ENCODE results near the gene CABLES1.

GRCh38 chr18:23257137-23257536 is 121.9 kb downstream of the CABLES1 start:
- TF ChIP-seq POLR2A (IDR thresholded peaks at IDR 0.05; ENCODE audit: low read length) = no peak
- TF ChIP-seq TP53 (CRISPR knock-in tag; IDR thresholded peaks at IDR 0.05) = no peak
- TF ChIP-seq CTCF (IDR thresholded peaks at IDR 0.05) = no peak
- no peak for TF ChIP-seq EP300 (IDR thresholded peaks at IDR 0.05)
- TF ChIP-seq HOXA7 (CRISPR knock-in tag; IDR thresholded peaks at IDR 0.05) = no peak
- TF ChIP-seq KDM1A (IDR thresholded peaks at IDR 0.05; ENCODE audit: low read depth) = no peak
- no peak for TF ChIP-seq USF2 (IDR thresholded peaks at IDR 0.05)
- TF ChIP-seq MAX (IDR thresholded peaks at IDR 0.05) = no peak
- TF ChIP-seq CEBPB (IDR thresholded peaks at IDR 0.05) = no peak
- TF ChIP-seq MAFK (IDR thresholded peaks at IDR 0.05; ENCODE audit: partially characterized antibody) = no peak
- no peak for TF ChIP-seq ZC3H11A (IDR thresholded peaks at IDR 0.05)
- TF ChIP-seq REST (IDR thresholded peaks at IDR 0.05) = no peak
- no peak for TF ChIP-seq RAD21 (conservative IDR thresholded peaks at IDR 0.05 in 1 of 2, IDR thresholded peaks at IDR 0.05 in 1 of 2)
